Activated CD8-positive, alpha-beta T cell treated with anti-CD3 and anti-CD28 coated beads, Interleukin-2, amount 10 ng/mL, durations not matched to agents 7 days and 5 days (primary cell): ENCODE results near the gene NRM. TPM values are rescaled to one million over a fixed set of nuclear protein-coding genes. Genes with fewer than 3 reads are reported as not detected.
"Not testable (repeated sequence)": the region's sequence is repeated elsewhere in the genome, so short reads cannot be mapped to it uniquely, and the experiment has no call there.

Source experiments
- ATAC-seq: fragments of 150-1000 bp; cut with Tn5 transposase; one replicate; pipeline ENCODE4 v1.10.0; 2021; ENCODE audit warnings: moderate library complexity
- CTCF ChIA-PET: fragments of 350-600 bp; sonication (Branson Sonifier 250); formaldehyde crosslinking; loops from one replicate; lab custom pipeline; 2021; ENCODE audit warnings: antibody characterized with exemption; lab: Charles Lee
- POLR2A ChIA-PET: fragments of 350-600 bp; sonication (Branson Sonifier 250); formaldehyde crosslinking; loops from one replicate; lab custom pipeline; 2021; ENCODE audit warnings: antibody characterized with exemption; lab: Charles Lee
- DNase-seq: peaks from one replicate; pipeline ENCODE4 v3.0.0-alpha.2; 2020
- H3K27ac Mint-ChIP-seq: one replicate; pipeline ENCODE4 v1.8.0; 2021; ENCODE audit warnings: mild to moderate bottlenecking, mixed read lengths
- H3K27me3 Mint-ChIP-seq: one replicate; pipeline ENCODE4 v1.8.0; 2021; ENCODE audit warnings: low read depth, mixed read lengths
- H3K36me3 Mint-ChIP-seq: one replicate; pipeline ENCODE4 v1.8.0; 2021; ENCODE audit warnings: low read depth, mixed read lengths
- H3K4me1 Mint-ChIP-seq: one replicate; pipeline ENCODE4 v1.8.0; 2021; ENCODE audit warnings: low read depth, mixed read lengths
- H3K4me3 Mint-ChIP-seq: one replicate; pipeline ENCODE4 v1.8.0; 2021; ENCODE audit warnings: mild to moderate bottlenecking, mixed read lengths
- H3K9me3 Mint-ChIP-seq: one replicate; pipeline ENCODE4 v1.8.0; 2022; ENCODE audit warnings: mixed read lengths; ENCODE audit not compliant: insufficient read depth
- total RNA-seq, 2 experiments: library from RNA; stranded (reverse); gene quantifications; one replicate each; pipeline ENCODE4 v1.2.3, GENCODE V29; 2021

The NRM gene
- total RNA-seq, 2 experiments from 2014 or later = 41.7 to 44.6 TPM

DNA sequence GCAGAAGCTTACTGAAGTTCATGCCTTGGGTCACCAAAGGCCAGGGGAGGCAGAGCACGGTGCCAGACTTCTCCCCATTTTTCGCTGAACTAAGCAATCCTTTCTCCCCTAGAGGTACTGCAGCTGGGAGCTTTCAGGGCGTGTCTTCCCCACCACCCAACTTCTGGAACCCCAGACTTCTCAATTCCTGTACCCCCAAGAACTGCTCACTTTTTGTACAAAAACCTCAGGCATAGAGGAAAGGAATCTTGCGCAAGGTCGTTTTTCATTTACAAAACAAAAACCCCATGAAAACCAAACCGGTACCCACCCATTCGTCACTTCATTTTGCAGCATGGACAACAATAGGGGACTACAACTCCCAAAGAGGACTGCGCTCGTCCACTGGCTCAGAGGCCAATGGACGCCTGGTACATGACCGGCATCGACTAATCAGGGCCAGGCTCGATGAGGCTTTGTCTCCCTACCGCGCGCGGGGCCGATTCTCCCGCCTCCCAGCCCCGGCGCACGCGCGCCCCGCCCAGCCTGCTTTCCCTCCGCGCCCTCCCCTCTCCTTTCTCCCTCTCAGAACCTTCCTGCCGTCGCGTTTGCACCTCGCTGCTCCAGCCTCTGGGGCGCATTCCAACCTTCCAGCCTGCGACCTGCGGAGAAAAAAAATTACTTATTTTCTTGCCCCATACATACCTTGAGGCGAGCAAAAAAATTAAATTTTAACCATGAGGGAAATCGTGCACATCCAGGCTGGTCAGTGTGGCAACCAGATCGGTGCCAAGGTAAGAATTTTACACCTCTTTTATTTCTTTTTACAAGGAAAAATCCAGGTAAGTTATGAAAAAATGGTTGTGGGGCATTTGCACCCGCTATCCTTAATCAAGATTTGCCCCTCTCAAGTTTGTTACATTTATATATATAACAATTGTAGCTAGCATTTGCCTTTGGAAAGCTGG is 29.3 kb upstream of the NRM start, which contains the start of gene TUBB:
TSS of gene TUBB (plus strand) at position 562 of the 947 bp plus-strand sequence. CDS start at position 717, 155 bp downstream.
- peak; percentile 98 for DNase-seq
- ChIA-PET POLR2A (interaction anchor here (0.7 to 12.8 kb wide), 14 partner anchors 8 to 226 kb away, joined by 3 to 343 read pairs (median 5); partner anchors contain the start of genes DHX16, MRPS18B and PPP1R10), CTCF (interaction anchor here (0.8 to 25.4 kb wide), 6 partner anchors 8 to 176 kb away, joined by 3 to 686 read pairs (median 10); partner anchors contain the start of genes DHX16, MRPS18B and PPP1R10)
- Mint-ChIP-seq H3K4me1 (peaks cover 63% of the 10 kb centered on the region), H3K4me3 (peak within 1 kb of the TSS; percentile 98), H3K36me3 (peaks cover 72% of the 10 kb centered on the region), H3K27me3 (no peaks in the 10 kb centered on the region), H3K9me3 (no peaks in the 10 kb centered on the region), H3K27ac (peak within 1 kb of the TSS; percentile 97)
- ATAC-seq = peak; percentile 74

DNA sequence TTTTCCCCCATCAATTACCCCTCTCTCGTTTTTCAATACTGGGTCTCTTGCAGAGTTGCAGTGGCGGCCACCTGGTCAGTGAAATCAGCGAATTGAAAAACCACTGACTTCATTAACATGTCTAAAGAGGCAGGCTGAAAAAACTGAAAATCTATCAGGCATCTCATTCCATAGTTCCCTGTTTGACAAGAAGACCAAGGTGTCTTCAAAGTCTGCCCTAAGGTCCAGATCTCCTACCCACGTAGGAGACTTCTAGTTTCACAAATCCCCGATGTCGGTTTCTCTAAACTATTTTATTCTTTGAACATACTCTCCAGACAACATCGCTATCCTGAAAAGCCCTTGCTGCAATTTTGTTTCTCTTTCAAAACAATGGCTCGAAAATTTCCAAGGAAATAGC is 28.6 kb upstream of the NRM start:
- Mint-ChIP-seq H3K4me3 (peak overlapping the region; percentile 98), H3K36me3 (peaks cover 71% of the 10 kb centered on the region), H3K9me3 (no peaks in the 10 kb centered on the region), H3K27ac (peak overlapping the region; percentile 97), H3K27me3 (no peaks in the 10 kb centered on the region), H3K4me1 (peaks cover 63% of the 10 kb centered on the region)
- CTCF ChIA-PET = interaction anchor here (1.7 to 25.4 kb wide), 4 partner anchors 12 to 101 kb away, joined by 5 to 686 read pairs (median 10); partner anchors contain the start of genes DHX16, MRPS18B and PPP1R10
- DNase-seq = no peak
- no peak for ATAC-seq
- POLR2A ChIA-PET = interaction anchor here (0.8 to 12.8 kb wide), 5 partner anchors 9 to 104 kb away, joined by 3 to 343 read pairs (median 4); no protein-coding TSS in a partner anchor

DNA sequence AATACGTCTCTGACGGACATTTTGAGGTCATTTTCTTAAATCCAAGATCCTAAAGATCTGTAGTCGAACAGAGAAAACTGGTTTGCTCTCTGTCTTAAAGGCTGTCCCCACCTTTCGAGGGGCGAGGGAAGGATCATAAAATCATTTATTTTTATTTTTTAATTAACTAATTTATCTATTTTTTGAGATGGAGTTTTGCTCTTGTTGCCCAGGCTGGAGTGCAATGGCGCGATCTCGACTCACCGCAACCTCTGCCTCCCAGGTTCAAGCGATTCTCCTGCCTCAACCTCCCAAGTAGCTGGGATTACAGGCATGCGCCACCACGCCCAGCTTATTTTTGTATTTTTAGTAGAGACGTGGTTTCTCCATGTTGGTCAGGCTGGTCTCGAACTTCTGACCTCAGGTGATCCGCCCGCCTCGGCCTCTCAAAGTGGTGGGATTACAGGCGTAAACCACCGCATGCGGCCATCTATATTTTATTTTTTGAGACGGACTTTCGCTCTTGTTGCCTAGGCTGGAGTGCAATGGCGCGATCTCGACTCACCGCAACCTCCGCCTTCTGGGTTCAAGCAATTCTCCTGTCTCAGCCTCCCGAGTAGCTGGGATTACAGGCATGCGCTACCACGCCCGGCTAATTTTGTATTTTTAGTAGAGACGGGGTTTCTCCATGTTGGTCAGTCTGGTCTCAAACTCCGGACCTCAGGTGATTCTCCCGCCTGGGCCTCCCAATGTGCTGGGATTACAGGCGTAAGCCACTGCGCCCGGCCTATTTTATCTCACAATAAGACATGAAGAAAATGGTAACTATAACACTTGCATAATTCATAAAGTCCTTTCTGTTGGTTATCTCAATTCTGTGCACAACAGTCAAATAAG is 27.3 kb upstream of the NRM start:
- not testable (repeated sequence) for H3K9me3 Mint-ChIP-seq, H3K27me3 Mint-ChIP-seq, ATAC-seq, DNase-seq
- POLR2A ChIA-PET = interaction anchor here (1.2 to 12.8 kb wide), 6 partner anchors 30 to 103 kb away, joined by 5 to 343 read pairs (median 16); partner anchors contain the start of genes C6orf136, MRPS18B and PPP1R10
- H3K4me1 Mint-ChIP-seq = peaks cover 61% of the 10 kb centered on the region
- H3K4me3 Mint-ChIP-seq = peak overlapping the region; percentile 98
- CTCF ChIA-PET = interaction anchor here (0.9 to 25.4 kb wide), 7 partner anchors 13 to 106 kb away, joined by 3 to 686 read pairs (median 6); partner anchors contain the start of genes DHX16, MRPS18B and PPP1R10
- peak overlapping the region; percentile 100 for H3K27ac Mint-ChIP-seq
- peaks cover 70% of the 10 kb centered on the region for H3K36me3 Mint-ChIP-seq

DNA sequence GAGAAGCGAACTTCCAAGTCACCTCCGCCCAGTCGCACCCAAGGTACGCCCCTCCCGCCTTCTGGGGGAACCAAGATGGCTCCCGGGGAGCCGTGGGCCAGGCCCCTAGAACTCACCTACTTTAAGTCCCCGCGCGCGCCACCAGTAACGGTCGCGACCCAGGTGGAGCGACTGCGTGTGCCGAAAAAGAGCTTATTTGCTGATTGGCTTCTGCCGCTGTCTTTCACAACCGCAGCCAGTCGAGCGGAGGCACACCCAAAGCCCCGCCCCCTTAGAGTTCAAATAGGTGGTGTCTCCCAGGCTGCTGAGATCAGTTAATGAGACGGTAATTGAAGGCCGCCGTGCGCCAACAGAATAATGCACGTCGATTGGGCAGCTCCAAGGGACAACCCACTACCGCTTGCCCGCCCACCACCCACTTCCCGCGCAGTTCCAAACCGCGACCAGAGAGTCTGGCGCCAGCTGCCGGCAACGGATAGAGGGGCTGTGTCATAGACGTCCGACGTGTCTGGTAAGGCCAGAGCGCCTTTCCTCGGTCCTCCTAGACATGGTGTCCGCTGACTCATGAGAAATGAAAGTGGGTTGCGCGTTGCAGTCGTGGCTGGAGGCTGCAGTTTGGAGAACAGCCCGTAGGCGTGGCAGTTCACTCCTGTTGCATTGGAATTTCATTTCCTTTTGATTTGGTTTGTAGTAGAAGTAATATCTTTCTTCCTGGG is 26.5 kb upstream of the NRM start, which contains the start of gene MDC1:
TSS of gene MDC1 (minus strand) at position 153 of the 716 bp plus-strand sequence. CDS start 2,106 bp downstream, outside the sequence.
- Mint-ChIP-seq H3K4me3 (peak within 1 kb of the TSS; percentile 98), H3K9me3 (no peaks in the 10 kb centered on the region), H3K27me3 (no peaks in the 10 kb centered on the region), H3K27ac (peak within 1 kb of the TSS; percentile 100), H3K4me1 (peaks cover 64% of the 10 kb centered on the region), H3K36me3 (peaks cover 69% of the 10 kb centered on the region)
- ATAC-seq (peak; percentile 81), DNase-seq (peak; percentile 100)
- CTCF ChIA-PET = interaction anchor here (0.8 to 25.4 kb wide), 9 partner anchors 11 to 196 kb away, joined by 3 to 686 read pairs (median 3); partner anchors contain the start of gene DHX16
- POLR2A ChIA-PET = interaction anchor here (0.6 to 12.8 kb wide), 12 partner anchors 10 to 1019 kb away, joined by 3 to 343 read pairs (median 4); partner anchors contain the start of genes C6orf136, CLIC1, MRPS18B and NRM

DNA sequence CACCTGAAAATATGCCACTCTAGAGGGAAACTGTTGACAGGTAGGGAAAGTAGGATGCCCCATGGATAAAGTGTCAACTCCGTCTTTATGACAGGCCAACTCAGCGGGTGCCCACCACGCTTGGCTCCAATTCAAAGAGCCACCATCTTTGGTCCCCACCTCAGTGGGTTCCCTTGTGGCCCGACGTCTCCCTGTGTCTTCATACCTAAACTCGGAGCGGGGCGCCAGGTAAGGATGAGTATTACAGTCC is 26.0 kb upstream of the NRM start:
- Mint-ChIP-seq H3K27ac (peak overlapping the region; percentile 100), H3K27me3 (no peaks in the 10 kb centered on the region), H3K4me3 (peak overlapping the region; percentile 98), H3K4me1 (peaks cover 69% of the 10 kb centered on the region), H3K9me3 (no peaks in the 10 kb centered on the region), H3K36me3 (peaks cover 69% of the 10 kb centered on the region)
- no peak for ATAC-seq
- DNase-seq = no peak
- ChIA-PET POLR2A (interaction anchor here (0.6 to 12.8 kb wide), 9 partner anchors 9 to 1019 kb away, joined by 3 to 343 read pairs (median 5); partner anchors contain the start of genes C6orf136, CLIC1, MRPS18B and NRM), CTCF (interaction anchor here (0.8 to 25.4 kb wide), 9 partner anchors 11 to 197 kb away, joined by 3 to 686 read pairs (median 3); partner anchors contain the start of gene DHX16)

DNA sequence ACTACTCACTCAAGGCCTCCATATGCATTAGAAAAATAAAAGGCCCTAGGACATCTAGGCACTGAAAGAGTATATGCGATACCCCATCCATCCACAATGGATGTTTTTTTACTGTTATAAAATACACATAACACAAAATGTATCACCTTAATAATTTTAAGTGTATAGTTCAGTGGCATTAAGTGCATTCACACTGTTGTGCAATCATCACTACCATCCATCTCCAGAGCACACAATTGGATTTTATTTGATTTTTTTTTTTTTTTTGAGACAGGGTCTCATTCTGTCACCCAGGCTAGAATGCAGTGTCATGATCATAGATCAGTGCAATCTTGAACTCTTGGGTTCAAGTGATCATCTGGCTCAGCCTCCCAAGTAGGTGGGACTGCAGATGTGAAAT is 23.5 kb upstream of the NRM start:
- Mint-ChIP-seq H3K27ac (no peak overlapping the region), H3K4me3 (no peak overlapping the region), H3K9me3 (no peaks in the 10 kb centered on the region), H3K27me3 (no peaks in the 10 kb centered on the region), H3K4me1 (peaks cover 78% of the 10 kb centered on the region), H3K36me3 (peaks cover 69% of the 10 kb centered on the region)
- ATAC-seq (no peak), DNase-seq (no peak)
- CTCF ChIA-PET = interaction anchor here (25.4 kb wide), 1 partner anchor 36 kb away, joined by 686 read pairs; the partner anchor contains the start of gene DHX16
- POLR2A ChIA-PET = interaction anchor here (3.9 kb wide), 1 partner anchor 31 kb away, joined by 45 read pairs; no protein-coding TSS in a partner anchor

DNA sequence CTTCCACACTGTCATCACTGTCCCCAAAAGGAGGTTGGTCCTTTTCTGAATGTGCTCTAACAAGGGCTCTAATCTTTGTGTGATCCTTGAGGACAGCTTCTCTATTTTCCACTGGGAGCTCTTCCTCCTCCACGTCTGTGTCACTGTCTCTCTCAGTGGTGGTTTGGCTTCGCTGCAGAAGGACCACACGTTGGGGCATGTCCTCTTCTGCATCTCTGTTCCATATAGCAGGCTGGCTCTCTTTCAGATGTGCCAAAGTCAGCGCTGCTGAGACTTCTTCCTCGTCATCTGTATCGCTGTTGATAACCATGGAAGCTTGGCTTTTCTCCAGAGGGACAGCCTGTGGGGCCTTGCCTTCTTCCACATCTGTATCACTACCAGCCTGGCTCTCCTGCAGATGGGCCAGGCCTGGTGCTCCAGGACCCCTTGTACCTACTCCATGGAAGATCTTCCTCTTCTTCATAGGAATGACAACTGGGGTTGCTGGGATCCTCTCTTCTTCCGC is 21.7 kb upstream of the NRM start:
- Mint-ChIP-seq H3K4me1 (peaks cover 65% of the 10 kb centered on the region), H3K4me3 (peak overlapping the region; percentile 63), H3K36me3 (peaks cover 71% of the 10 kb centered on the region), H3K27ac (peak overlapping the region; percentile 81), H3K9me3 (no peaks in the 10 kb centered on the region), H3K27me3 (no peaks in the 10 kb centered on the region)
- ChIA-PET CTCF (interaction anchor here (0.7 to 25.4 kb wide), 9 partner anchors 8 to 259 kb away, joined by 3 to 686 read pairs (median 4); partner anchors contain the start of gene DHX16), POLR2A (interaction anchor here (0.7 to 3.9 kb wide), 13 partner anchors 8 to 145 kb away, joined by 3 to 45 read pairs (median 5); partner anchors contain the start of genes MRPS18B, NRM, PPP1R10 and TUBB)
- no peak for ATAC-seq
- DNase-seq = no peak

DNA sequence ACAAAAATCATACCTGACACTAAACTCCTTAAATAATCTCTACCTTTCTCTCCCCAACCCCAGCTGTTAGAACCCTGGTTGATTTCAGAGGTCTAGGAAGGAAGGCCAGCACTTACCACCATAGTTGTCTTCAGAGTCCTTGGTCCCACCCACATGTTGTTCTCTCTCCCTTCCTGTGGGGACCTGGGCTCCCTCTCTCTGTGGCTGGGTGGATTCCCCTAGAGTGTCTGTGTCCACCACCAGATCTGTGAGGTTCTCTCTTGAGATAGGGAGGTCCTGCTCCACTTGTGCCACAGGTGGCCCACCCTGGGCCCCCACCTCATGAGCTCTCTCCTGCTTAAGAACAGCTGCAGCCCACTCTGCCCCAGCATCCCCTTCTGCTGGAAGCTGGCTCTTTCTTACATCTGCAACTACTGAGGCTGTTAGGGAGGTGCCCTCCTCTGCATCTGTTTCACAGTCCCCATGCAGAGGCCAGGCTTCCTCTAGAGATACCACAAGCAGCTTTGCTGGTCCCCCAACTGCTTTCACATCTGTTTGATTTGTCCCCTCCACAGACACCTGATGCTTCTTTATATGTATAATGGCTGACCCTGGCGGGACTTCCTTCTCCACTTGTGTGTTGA is 21.1 kb upstream of the NRM start:
- peak overlapping the region; percentile 63 for H3K4me3 Mint-ChIP-seq
- ATAC-seq (peak; percentile 83), DNase-seq (peak; percentile 57)
- POLR2A ChIA-PET = interaction anchor here (0.7 to 3.9 kb wide), 14 partner anchors 9 to 220 kb away, joined by 3 to 45 read pairs (median 4); partner anchors contain the start of genes MRPS18B, NRM, PPP1R10 and TUBB
- peaks cover 73% of the 10 kb centered on the region for H3K36me3 Mint-ChIP-seq
- CTCF ChIA-PET = interaction anchor here (0.7 to 25.4 kb wide), 10 partner anchors 9 to 259 kb away, joined by 3 to 686 read pairs (median 4); partner anchors contain the start of genes DHX16 and NRM
- no peaks in the 10 kb centered on the region for H3K9me3 Mint-ChIP-seq
- peak overlapping the region; percentile 81 for H3K27ac Mint-ChIP-seq
- H3K27me3 Mint-ChIP-seq = no peaks in the 10 kb centered on the region
- H3K4me1 Mint-ChIP-seq = peaks cover 61% of the 10 kb centered on the region

DNA sequence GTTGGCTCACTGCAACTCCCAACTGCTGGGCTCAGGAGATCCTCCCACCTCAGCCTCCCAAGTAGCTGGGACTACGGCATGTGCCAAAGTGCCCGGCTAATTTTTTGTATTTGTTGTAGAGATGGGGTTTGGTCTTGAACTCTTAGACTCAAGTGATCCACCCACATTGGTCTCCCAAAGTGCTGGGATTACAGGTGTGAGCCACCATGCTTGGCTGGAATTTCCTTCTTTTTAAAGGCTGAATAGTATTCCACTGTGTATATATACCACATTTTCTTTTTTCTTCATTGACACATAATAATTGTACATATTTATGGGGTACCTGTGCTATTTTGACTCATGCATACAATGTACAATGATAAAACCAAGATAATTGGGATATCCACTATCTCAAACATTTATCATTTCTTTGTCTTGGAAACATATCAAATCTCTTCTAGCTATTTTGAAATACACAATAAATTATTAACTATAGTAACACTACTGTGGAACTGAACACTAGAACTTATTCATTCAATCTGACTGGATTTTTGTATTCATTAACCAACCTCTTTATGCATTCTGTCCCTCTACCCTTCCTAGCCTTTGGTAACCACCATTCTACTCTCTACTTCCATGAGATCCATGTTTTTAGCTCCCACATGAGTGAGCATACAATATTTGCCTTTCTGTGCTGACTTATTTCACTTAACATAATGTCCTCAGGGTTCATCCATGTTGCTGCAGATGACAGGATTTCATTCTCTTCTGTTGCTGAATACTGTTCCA is 18.5 kb upstream of the NRM start:
- CTCF ChIA-PET = interaction anchor here (0.9 to 25.4 kb wide), 2 partner anchors 15 to 31 kb away, joined by 3 to 686 read pairs; partner anchors contain the start of gene DHX16
- Mint-ChIP-seq H3K27me3 (no peaks in the 10 kb centered on the region), H3K4me3 (no peak overlapping the region), H3K27ac (no peak overlapping the region), H3K9me3 (no peaks in the 10 kb centered on the region), H3K36me3 (peaks cover 68% of the 10 kb centered on the region), H3K4me1 (peaks cover 39% of the 10 kb centered on the region)
- ATAC-seq = no peak
- POLR2A ChIA-PET = interaction anchor here (0.8 to 1.2 kb wide), 3 partner anchors 10 to 92 kb away, joined by 3 to 4 read pairs (median 3); partner anchors contain the start of genes MRPS18B and NRM
- DNase-seq = no peak
